Fibroblast of skin of left biceps (primary cell): ENCODE measurements around the gene TTLL12.

Experiments used
- DNase-seq, 2 experiments: peaks; one replicate each; pipeline ENCODE4 v3.0.0-alpha.2; 2013; ENCODE audit warnings: low read depth in 2 of 2

Gene TTLL12

DNA sequence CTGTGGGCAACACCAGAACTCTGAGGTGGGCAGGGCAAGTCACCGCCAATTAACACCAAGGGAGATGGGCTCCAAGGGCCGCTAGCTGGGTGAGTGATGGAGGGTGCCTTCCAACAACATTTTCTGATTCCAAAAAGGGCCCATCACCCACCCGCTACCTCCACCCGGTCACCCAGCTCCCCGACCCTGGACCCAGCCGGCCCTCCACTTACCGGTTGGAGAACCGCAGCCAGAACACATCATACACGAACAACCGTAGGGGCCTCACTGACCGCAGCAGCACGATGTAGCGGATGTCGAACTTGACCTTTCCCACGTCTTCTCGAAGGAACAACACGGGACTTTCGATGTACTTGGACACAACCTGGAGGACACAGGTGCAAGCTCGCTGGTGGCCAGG, 14.7 kb downstream of the TTLL12 start:
- DNase-seq = no peak

- no peak for DNase-seq
Measured at GRCh38 chr22:43171607-43172006, 15.3 kb downstream of the TTLL12 start.

- no peak for DNase-seq
Measured at GRCh38 chr22:43171019-43171491, 15.9 kb downstream of the TTLL12 start.

- no peak for DNase-seq
Measured at GRCh38 chr22:43170131-43170480, 16.8 kb downstream of the TTLL12 start.

DNA sequence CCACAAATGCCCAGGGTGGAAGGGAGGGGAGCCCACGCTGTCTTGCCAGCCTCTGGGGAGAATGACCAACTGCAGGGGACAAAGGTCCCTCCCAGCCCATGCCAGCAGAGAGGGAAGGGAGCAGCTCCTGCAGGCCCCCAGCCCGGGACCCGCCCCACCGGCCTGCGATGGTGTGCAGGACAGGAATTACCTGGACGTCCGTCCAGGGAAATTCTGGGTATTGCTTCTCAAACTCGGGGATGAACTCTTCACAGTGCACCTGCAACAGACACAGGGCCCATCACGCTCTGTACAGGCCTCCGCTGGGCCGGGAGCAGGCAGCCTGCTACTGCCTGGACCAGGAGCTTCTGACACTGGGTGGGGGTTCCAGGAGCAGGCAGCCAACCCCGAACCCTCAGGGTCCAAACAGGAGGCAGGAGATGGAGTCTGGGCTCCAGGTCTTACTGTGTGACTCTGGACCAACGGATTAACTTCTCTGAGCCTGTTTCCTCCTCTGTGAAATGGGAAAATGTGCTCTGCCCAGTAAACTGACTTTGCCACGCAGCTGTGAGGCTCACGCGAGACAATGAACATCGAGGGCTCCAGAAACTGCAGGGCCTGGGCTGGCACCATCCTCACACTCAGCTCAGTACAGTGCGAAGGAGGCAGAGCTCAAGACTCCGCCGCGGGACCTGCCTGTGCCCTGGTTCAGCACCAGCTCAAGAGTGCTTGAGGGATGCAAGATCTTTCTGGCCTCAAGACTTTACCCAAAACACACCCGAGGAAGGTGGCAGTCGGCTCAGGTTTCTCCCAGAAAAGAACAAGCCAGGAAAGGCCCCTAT, 17.4 kb downstream of the TTLL12 start:
- DNase-seq = no peak

DNA sequence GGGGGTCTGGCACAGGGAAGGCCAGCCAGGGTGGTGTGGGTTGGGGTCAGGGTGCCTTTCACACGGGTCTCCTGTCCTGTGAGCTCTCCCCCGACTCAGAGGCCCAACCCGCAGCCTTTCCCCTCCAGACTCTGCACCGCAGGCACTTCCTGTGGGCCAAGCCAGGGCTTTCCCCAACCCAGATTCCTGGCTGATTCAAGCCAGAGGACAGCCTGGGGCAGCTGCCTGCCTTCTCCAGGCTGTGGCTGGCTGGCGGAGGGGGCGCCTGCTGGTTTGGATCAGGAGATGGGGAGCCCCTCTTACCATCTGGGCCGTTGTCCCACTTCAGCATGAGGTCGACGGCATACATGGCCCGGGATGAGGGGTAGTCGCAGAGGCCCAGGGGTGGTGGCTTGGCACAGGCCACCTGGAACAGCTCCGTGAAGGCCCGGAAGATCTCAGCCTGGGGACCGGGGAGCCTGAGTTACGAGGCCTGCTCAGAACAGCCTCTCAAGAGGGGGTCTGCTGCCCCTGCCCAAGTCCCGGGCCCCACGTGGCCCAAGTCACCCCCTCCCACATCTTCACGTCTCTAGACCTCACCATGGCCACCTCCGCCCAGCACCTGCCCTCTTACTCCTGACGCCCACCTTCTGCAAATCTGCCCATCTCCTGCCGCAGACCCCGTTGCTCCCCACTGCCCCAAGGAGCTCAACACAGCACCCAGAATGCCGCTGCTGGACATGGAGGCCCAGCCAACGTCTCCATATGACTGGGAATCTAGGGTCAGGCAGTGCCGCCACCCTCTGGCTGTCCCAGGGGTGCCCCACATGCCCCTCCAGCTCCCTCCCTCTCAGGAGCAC, 18.2 kb downstream of the TTLL12 start:
- no peak for DNase-seq

- no peak for DNase-seq
Measured at GRCh38 chr22:43167001-43167589, 19.8 kb downstream of the TTLL12 start.

DNA sequence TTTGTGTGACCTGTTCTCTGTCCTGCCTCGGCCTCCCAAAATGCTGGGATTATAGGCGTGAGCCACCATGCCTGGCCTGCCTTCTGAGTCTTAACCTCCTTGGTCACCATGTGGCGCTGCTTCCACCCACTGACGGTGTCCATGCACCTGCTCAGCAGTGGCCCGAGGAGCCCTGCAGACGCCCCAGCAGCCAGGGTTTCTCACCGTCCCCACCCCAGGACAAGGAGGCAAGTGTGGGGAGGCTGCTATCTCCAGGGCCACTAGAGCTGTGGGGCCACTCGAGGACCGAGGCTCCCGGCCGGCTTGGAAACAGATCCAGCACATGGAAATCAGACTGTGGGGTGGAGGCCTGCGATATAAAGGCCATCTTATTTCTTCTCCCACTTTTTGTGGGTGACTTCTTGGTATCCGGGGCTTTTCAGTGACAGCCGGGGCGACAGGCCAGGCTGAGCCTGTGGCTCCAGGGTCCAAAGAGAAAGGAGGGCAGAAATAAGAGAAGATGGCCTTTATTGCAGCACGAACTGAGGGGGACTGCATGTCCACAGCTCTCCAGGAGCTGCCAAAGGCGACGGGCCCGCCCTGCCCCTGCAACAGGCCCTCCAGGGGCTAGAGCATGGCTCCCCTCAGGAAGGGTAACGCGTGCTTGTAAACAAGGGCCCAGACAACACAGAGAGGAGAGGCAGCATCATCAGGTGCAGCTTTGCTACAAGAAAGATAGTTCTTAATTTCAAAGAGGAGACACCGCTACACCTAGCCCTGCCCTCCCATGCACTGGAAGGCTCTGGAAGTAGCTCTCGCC, 20.6 kb downstream of the TTLL12 start:
- DNase-seq = no peak

DNA sequence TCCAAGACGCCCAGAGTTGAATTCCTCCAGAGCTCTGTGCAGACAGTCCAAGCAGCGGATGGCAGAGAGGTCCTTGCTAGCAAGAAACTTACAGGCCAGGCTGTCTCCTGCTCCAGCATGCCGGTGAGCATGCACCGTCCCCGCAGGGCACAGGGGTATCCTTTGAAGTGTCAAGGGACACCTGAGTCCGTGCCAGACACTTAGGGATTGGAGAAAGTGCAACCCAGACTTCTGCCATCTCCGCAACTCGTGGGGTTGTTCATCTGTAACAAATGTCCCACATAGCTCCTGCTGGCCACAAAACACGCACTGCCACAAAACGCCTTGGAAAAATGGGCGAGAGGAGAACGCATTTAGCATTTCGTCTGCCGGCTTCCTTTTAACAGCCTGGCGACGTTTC, 22.3 kb downstream of the TTLL12 start:
- no peak for DNase-seq

DNA sequence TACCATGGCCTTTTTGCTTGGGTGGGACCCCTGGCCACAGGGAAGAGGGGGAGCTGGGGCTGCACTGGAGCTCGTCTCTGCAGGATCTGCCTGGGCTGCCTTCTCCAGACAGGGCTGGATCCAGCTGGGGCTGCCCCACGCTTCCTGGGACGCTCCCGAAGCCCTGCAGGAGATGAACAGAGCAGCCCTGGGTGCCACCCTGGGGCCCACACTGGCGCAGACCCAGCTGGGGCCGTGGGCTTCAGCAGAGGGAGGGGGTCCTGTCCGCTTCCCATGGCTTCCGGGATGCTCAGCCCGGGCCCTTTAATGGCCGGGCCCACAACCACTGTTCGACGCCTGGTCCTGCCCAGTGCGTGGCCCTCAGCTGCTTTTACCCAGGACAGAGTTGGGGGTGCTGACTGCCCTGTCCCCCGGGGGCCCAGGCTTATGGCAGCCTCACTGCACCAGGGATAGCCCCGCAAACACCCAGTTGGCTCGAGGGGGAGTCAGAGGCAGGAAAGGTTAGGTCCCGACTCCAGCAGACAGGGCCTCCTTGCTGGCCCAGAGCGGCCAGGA, 23.6 kb downstream of the TTLL12 start:
- no peak for DNase-seq

- no peak for DNase-seq
Measured at GRCh38 chr22:43162412-43163150, 24.4 kb downstream of the TTLL12 start.

DNA sequence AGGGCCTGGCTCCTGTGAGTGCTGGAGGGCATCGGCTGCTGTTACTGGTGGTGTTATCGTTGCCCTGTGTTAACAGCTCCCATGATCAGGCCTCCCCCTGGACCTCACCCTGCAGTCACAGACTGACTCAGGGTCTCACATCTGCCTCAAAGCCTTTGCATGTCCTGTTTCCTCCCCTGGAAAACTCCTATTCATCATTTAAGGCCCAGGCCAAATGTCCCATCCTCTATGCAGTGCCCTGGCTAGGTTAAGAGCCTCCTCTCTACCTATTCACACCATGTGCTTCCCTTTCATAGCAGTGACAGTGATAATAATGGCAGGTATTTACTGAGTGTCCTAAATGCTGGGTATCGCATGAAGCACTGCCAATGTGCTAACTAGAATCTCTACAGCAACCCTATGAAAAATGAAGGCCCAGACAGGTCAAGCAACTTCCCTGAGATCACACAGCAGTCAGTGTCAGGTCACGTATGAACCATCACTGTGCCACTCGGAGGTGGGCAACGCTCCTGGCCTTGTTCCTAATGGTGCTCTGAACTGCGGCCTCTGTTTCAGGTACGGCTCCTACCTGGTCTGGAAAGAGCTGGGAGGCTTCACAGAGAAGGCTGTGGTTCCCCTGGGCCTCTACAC, 26.3 kb downstream of the TTLL12 start:
- DNase-seq = no peak

- no peak for DNase-seq
Measured at GRCh38 chr22:43159484-43160178, 27.3 kb downstream of the TTLL12 start.

- no peak for DNase-seq
Measured at GRCh38 chr22:43158778-43159483, 28.0 kb downstream of the TTLL12 start.

GRCh38 chr22:43157874-43158546, 28.9 kb downstream of the TTLL12 start:
- no peak for DNase-seq

DNA sequence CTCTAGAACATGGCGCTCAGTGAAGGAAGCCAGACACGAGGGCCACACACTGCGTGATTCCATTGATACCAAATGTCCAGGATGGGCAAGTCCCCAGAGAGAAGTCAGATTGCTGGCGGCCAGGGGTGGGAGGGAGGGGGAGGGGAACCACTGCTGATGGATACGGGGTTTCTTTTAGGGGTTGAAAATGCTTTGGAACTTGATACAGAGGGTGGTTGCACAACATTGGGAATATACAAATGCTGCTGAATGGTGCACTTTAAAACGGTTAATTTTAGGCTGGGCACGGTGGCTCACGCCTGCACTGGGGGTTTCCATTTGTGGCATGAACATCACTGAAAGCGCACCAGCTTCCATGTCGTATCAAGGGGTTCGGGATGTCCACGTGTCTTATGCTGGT, 30.5 kb downstream of the TTLL12 start:
- DNase-seq = no peak

DNA sequence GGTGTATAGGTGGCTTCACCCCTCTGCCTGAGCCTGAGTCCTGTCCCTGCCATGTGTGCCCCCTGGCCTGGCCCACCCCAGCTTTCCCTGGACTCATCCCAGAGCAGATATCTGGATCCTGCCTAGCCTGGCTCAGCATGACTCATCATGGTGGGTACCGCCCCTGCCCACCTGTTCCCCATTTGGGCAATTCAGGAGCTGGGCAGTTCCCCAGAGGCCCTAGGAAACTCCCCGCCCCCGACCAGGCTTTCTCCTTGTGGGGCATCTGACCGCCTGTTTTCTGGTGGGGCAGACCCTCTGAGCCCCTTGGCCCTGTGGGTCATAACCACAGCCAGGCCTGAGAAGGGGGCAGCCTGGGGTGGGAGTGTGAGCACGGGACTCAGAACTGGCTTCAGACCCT, 31.1 kb downstream of the TTLL12 start:
- no peak for DNase-seq

DNA sequence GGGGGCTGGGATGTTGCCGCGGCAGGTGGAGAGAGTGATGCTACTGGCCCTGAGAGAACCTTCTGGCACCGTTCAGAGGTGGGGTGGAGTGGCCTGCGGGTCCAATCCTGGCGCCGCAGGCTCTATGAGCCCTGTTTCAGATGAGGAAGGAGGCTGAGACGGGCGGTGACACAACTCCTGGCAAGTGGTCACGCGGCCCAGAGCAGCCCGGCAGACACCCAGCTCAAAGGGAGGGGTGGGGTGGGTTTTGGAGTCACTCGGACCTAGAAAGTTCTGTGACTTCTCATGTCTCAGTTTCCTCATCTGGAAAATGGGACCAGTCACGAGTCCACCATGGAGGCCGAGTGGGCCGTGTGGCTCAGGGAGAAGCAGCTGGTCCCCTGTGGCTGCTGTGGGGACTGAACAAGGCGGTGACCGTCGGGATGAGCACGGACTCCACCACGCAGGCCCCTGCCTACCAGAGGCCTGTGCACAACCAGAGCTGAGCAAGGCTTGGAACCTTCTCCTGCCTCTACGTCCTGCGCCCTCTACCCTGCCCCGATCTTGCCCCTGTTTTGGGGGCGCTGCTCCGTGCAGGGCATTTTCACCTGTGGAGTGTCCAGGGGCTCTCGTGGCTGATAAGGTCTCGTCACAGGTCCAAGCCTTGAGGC, 31.9 kb downstream of the TTLL12 start:
- DNase-seq = no peak
